RWPE2 (cell line): ENCODE data around the gene SLC16A9.

Source experiments
- ATAC-seq: fragments of 200-7000 bp; cut with Tn5 transposase; 3 replicates; pipeline ENCODE4 v1.9.1; 2021; ENCODE audit warnings: low read depth
- DNase-seq: peaks from one replicate; pipeline ENCODE4 v3.0.0-alpha.2; 2020; ENCODE audit warnings: low spot score
- H3K27ac ChIP-seq: fragments of 450-650 bp; 2 replicates; pipeline ENCODE4 v1.5.1; 2017; ENCODE audit warnings: mild to moderate bottlenecking; ENCODE audit not compliant: poor library complexity, severe bottlenecking
- H3K27me3 ChIP-seq: fragments of 250-450 bp; sonication (Bioruptor Pico); 2 replicates; pipeline ENCODE4 v1.5.1; 2021; ENCODE audit warnings: mild to moderate bottlenecking, moderate library complexity; ENCODE audit not compliant: insufficient read depth, poor library complexity, severe bottlenecking
- H3K36me3 ChIP-seq: fragments of 250-450 bp; sonication (Bioruptor Pico); 2 replicates; pipeline ENCODE4 v1.5.1; 2020; ENCODE audit warnings: low read depth, mild to moderate bottlenecking, moderate library complexity
- H3K4me1 ChIP-seq: fragments of 250-450 bp; sonication (Bioruptor Pico); 2 replicates; pipeline ENCODE4 v1.5.1; 2021; ENCODE audit warnings: mild to moderate bottlenecking, moderate library complexity; ENCODE audit not compliant: insufficient read depth, poor library complexity, severe bottlenecking
- H3K4me3 ChIP-seq: fragments of 250-450 bp; sonication (Bioruptor Pico); 2 replicates; pipeline ENCODE4 v1.5.1; 2021; ENCODE audit warnings: mild to moderate bottlenecking, moderate library complexity; ENCODE audit not compliant: severe bottlenecking
- H3K9me3 ChIP-seq: fragments of 250-450 bp; sonication (Bioruptor Pico); 2 replicates; pipeline ENCODE4 v1.5.1; 2021; ENCODE audit warnings: mild to moderate bottlenecking, moderate library complexity; ENCODE audit not compliant: severe bottlenecking
- CTCF ChIP-seq: fragments of 450-650 bp; IDR thresholded peaks from one replicate; pipeline ENCODE4 v1.5.1; 2017; ENCODE audit warnings: mild to moderate bottlenecking, moderate library complexity; ENCODE audit not compliant: poor library complexity, severe bottlenecking

SLC16A9 gene

DNA sequence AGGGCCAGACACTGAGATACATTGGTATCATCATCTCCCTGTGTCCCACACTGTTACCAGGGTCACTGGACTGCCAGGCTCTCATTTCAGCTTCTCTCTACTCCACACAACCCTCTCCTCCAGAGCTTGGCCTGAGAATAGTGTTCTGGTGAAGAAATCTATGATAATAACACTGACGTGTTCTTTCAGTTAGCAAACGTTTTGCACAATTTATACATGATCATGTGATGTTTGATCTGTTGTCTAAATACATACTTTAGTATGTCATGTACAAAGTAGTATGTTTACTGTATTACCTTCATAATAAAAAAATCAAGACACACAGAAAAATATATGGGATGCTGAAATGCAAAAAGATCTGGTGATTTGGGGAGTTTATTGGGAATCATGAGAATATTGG, 5.0 kb downstream of the SLC16A9 start:
- ATAC-seq (no peak), DNase-seq (no peak)
- H3K27me3 ChIP-seq = peaks cover 12% of the 10 kb centered on the region
- no peaks in the 10 kb centered on the region for H3K9me3 ChIP-seq
- H3K36me3 ChIP-seq = no peaks in the 10 kb centered on the region; the same call in 1 of the 2 replicates
- no peak for TF ChIP-seq CTCF
- H3K27ac ChIP-seq = no peak overlapping the region
- H3K4me1 ChIP-seq = no peaks in the 10 kb centered on the region
- no peak overlapping the region for H3K4me3 ChIP-seq

- ATAC-seq = no peak
- no peaks in the 10 kb centered on the region for H3K4me1 ChIP-seq
- H3K27me3 ChIP-seq = no peaks in the 10 kb centered on the region
- H3K4me3 ChIP-seq = no peak overlapping the region
- H3K36me3 ChIP-seq = no peaks in the 10 kb centered on the region; the same call in 1 of the 2 replicates
- no peak for DNase-seq
- H3K27ac ChIP-seq = no peak overlapping the region
- H3K9me3 ChIP-seq = no peaks in the 10 kb centered on the region
- no peak for TF ChIP-seq CTCF
Observed at GRCh38 chr10:59702347-59702746, 7.3 kb downstream of the SLC16A9 start.

GRCh38 chr10:59700709-59701108, 8.9 kb downstream of the SLC16A9 start:
- Histone ChIP-seq H3K27ac (no peak overlapping the region), H3K27me3 (no peaks in the 10 kb centered on the region), H3K4me3 (no peak overlapping the region), H3K9me3 (no peaks in the 10 kb centered on the region), H3K36me3 (no peaks in the 10 kb centered on the region; the same call in 1 of the 2 replicates), H3K4me1 (no peaks in the 10 kb centered on the region)
- ATAC-seq (no peak), DNase-seq (no peak)
- TF ChIP-seq CTCF = no peak

DNA sequence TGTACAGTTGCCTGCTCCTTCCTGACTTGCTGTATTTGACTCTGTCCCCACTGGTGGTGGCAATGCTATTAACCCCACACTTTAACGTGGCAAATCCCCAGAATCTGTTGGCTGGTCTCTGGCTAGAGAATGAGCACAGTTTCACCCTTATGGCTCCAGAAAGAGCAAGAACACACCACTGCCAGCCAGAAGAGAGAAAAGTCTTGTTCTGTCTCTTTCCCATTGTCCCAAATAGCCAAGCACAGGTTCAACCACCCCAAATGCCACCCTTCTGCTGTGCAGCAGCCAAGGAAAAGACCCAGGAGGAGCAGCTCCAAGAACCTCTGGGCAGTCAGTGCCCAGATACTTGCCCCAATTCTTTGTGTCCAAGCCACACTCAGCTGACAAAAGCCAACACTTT, 11.3 kb downstream of the SLC16A9 start:
- H3K4me3 ChIP-seq = no peak overlapping the region
- H3K27me3 ChIP-seq = no peaks in the 10 kb centered on the region

More for the DNA sequence above, 11.3 kb downstream of the SLC16A9 start:
- DNase-seq (no peak), ATAC-seq (no peak)
- H3K36me3 ChIP-seq = no peaks in the 10 kb centered on the region
- TF ChIP-seq CTCF = no peak
- no peaks in the 10 kb centered on the region for H3K9me3 ChIP-seq
- H3K27ac ChIP-seq = no peak overlapping the region
- no peaks in the 10 kb centered on the region for H3K4me1 ChIP-seq
